ENCODE results near the gene SDC1. TPM values are rescaled to one million over a fixed set of nuclear protein-coding genes. Genes with fewer than 3 reads are reported as not detected.

SDC1 gene
- total RNA-seq, 1 experiment from 2014 or later = 22.3 TPM

DNA sequence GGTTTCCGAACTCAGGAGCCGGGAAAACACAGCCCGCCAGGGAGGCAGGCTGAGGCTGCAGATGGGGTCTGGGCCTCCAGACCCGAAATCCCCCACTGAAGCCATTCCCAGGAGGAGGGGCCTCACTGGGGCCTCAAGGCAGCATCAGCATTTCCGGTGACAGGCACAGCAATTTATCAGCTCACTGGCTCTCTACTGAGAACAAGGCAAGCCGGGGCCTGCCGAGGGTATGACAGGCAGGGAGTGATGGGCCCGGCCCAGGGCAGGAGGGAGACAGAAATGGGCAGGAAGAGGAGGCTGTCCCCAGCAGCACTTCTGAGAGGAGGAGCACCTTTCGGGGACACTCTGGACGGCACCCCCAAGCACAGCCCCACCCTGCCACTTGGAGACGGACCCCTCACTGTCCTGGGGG, 12.5 kb downstream of the SDC1 start:
- Histone ChIP-seq H2BK5ac (ENCODE audit: insufficient read length, low read length) (no peak overlapping the region), H3K4ac (ENCODE audit: low read depth, low read length) (no peak overlapping the region), H4K91ac (ENCODE audit: insufficient read length, low read depth, low read length) (no peak overlapping the region), H3K9ac (ENCODE audit: extremely low read depth, insufficient read length, low read length) (no peak overlapping the region), H2AK5ac (ENCODE audit: insufficient read length, low read length) (no peak overlapping the region), H2BK12ac (ENCODE audit: insufficient read length, low read depth, low read length) (no peak overlapping the region), H2AFZ (ENCODE audit: low read length) (no peak overlapping the region), H2BK20ac (ENCODE audit: low read depth, low read length, poor library complexity, severe bottlenecking) (no peak overlapping the region), H3T11ph (ENCODE audit: low read length) (no peak overlapping the region), H4K5ac (ENCODE audit: insufficient read length, low read depth, low read length) (no peak overlapping the region), H3K27ac (ENCODE audit: insufficient read length, low read depth, low read length) (no peak overlapping the region), H4K20me1 (ENCODE audit: control insufficient read depth, insufficient read depth, insufficient read length) (peaks cover 2% of the 10 kb centered on the region), H3K4me2 (ENCODE audit: insufficient read depth, insufficient read length, low read length) (no peak overlapping the region), H3K79me2 (ENCODE audit: insufficient read depth, low read length) (peaks cover 3% of the 10 kb centered on the region; the same call in 1 of the 2 replicates), H3K23me2 (ENCODE audit: insufficient read length, low read depth, low read length, poor library complexity, severe bottlenecking) (no peaks in the 10 kb centered on the region), H2BK15ac (ENCODE audit: low read depth, low read length) (no peak overlapping the region), H3K4me1 (ENCODE audit: insufficient read depth, low read length) (no peaks in the 10 kb centered on the region; the same call in 1 of the 2 replicates), H3K23ac (ENCODE audit: insufficient read length, low read depth, low read length) (no peak overlapping the region), H3K9me3 (ENCODE audit: control insufficient read depth, low read depth, low read length) (no peaks in the 10 kb centered on the region), H3K18ac (ENCODE audit: insufficient read length, low read depth, low read length) (no peak overlapping the region), H3K14ac (ENCODE audit: insufficient read depth, low read length) (no peak overlapping the region; the same call in 1 of the 2 replicates), H2BK120ac (ENCODE audit: low read depth, low read length, poor library complexity, severe bottlenecking) (no peak overlapping the region), H3K27me3 (ENCODE audit: insufficient read depth, low read length) (no peaks in the 10 kb centered on the region), H3K79me1 (ENCODE audit: insufficient read depth, low read depth, low read length, poor library complexity, severe bottlenecking) (no peaks in the 10 kb centered on the region), H4K8ac (replicated peaks; ENCODE audit: insufficient read length, low read depth, low read length) (no peak overlapping the region), H3K56ac (ENCODE audit: insufficient read length, low read depth, low read length) (no peak overlapping the region)
- TF ChIP-seq, protein P1, sequence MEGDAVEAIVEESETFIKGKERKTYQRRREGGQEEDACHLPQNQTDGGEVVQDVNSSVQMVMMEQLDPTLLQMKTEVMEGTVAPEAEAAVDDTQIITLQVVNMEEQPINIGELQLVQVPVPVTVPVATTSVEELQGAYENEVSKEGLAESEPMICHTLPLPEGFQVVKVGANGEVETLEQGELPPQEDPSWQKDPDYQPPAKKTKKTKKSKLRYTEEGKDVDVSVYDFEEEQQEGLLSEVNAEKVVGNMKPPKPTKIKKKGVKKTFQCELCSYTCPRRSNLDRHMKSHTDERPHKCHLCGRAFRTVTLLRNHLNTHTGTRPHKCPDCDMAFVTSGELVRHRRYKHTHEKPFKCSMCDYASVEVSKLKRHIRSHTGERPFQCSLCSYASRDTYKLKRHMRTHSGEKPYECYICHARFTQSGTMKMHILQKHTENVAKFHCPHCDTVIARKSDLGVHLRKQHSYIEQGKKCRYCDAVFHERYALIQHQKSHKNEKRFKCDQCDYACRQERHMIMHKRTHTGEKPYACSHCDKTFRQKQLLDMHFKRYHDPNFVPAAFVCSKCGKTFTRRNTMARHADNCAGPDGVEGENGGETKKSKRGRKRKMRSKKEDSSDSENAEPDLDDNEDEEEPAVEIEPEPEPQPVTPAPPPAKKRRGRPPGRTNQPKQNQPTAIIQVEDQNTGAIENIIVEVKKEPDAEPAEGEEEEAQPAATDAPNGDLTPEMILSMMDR (conservative IDR thresholded peaks at IDR 0.05) = no peak
- DNase-seq = no peak
- H3K9me3 Mint-ChIP-seq = no peaks in the 10 kb centered on the region
- peaks cover 34 to 51% of the 10 kb centered on the region in 2 experiments for H3K4me1 Mint-ChIP-seq
- H3K36me3 Mint-ChIP-seq (ENCODE audit: insufficient read depth in 1 of 3, low read depth in 3 of 3) = peaks cover 0 to 4% (median 3%) of the 10 kb centered on the region in 3 experiments; a peak in 5 of 7 replicates
- no peak overlapping the region for H3K27ac Mint-ChIP-seq
- H3K27me3 Mint-ChIP-seq (ENCODE audit: low read depth) = no peaks in the 10 kb centered on the region
- no CpG with 5 or more reads among the region's 11 CpGs for WGBS (ENCODE audit: extremely low coverage, insufficient read length, low lambda C conversion rate)
- no peak overlapping the region for H3K4me3 Mint-ChIP-seq
